HG02852 (cell line): Measurements from ENCODE around the gene CTNND2.

Source experiments
- ATAC-seq: cut with Tn5 transposase; IDR thresholded peaks from one replicate; pipeline ENCODE4 v1.9.1; 2021; ENCODE audit warnings: mild to moderate bottlenecking, moderate library complexity; ENCODE audit not compliant: unreplicated experiment

Gene CTNND2

GRCh38 chr5:10974850-10975249 lies 929.4 kb downstream of the CTNND2 start:
- no peak for ATAC-seq

GRCh38 chr5:10973316-10973715 lies 930.9 kb downstream of the CTNND2 start:
- ATAC-seq: no peak

GRCh38 chr5:10969684-10970180 lies 934.5 kb downstream of the CTNND2 start:
- ATAC-seq: no peak

- ATAC-seq: no peak
Measured at GRCh38 chr5:10964806-10965205, 939.4 kb downstream of the CTNND2 start.

GRCh38 chr5:10958728-10959127 lies 945.5 kb downstream of the CTNND2 start:
- no peak for ATAC-seq

GRCh38 chr5:10949856-10950630 lies 954.2 kb downstream of the CTNND2 start:
- ATAC-seq: no peak

GRCh38 chr5:10946050-10946449 lies 958.2 kb downstream of the CTNND2 start:
- no peak for ATAC-seq

- no peak for ATAC-seq
Measured at GRCh38 chr5:10941900-10942299, 962.3 kb downstream of the CTNND2 start.

GRCh38 chr5:10936081-10936855 lies 968.0 kb downstream of the CTNND2 start:
- ATAC-seq: no peak

- no peak for ATAC-seq
Measured at GRCh38 chr5:10935536-10935935, 968.7 kb downstream of the CTNND2 start.

- no peak for ATAC-seq
Measured at GRCh38 chr5:10934783-10935355, 969.4 kb downstream of the CTNND2 start.

- no peak for ATAC-seq
Measured at GRCh38 chr5:10933121-10933520, 971.1 kb downstream of the CTNND2 start.

- no peak for ATAC-seq
Measured at GRCh38 chr5:10932426-10932825, 971.8 kb downstream of the CTNND2 start.

- no peak for ATAC-seq
Measured at GRCh38 chr5:10927608-10928007, 976.6 kb downstream of the CTNND2 start.

GRCh38 chr5:10923310-10923709 lies 980.9 kb downstream of the CTNND2 start:
- no peak for ATAC-seq
